DND-41 (cell line): Measurements from ENCODE around the gene DOCK9.

Experiments
- EZH2 ChIP-seq: IDR thresholded peaks from 3 replicates; pipeline ENCODE4 v1.6.1; 2012; ENCODE audit warnings: borderline replicate concordance, low read depth, mild to moderate bottlenecking, moderate library complexity, low read length, inconsistent platforms; ENCODE audit not compliant: severe bottlenecking
- TF ChIP-seq, protein P1 (sequence below): IDR thresholded peaks from 2 replicates; pipeline ENCODE4 v1.5.1; 2012; ENCODE audit warnings: borderline replicate concordance, low read length, moderate library complexity, mild to moderate bottlenecking; ENCODE audit not compliant: poor library complexity, severe bottlenecking; ENCODE audit errors: extremely low read depth

GRCh38 chr13:98961503-98962105, 16.3 kb downstream of the DOCK9 start:
- TF ChIP-seq, protein P1, sequence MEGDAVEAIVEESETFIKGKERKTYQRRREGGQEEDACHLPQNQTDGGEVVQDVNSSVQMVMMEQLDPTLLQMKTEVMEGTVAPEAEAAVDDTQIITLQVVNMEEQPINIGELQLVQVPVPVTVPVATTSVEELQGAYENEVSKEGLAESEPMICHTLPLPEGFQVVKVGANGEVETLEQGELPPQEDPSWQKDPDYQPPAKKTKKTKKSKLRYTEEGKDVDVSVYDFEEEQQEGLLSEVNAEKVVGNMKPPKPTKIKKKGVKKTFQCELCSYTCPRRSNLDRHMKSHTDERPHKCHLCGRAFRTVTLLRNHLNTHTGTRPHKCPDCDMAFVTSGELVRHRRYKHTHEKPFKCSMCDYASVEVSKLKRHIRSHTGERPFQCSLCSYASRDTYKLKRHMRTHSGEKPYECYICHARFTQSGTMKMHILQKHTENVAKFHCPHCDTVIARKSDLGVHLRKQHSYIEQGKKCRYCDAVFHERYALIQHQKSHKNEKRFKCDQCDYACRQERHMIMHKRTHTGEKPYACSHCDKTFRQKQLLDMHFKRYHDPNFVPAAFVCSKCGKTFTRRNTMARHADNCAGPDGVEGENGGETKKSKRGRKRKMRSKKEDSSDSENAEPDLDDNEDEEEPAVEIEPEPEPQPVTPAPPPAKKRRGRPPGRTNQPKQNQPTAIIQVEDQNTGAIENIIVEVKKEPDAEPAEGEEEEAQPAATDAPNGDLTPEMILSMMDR: no peak
- TF ChIP-seq EZH2: no peak
